ENCODE results near the gene FRMPD4.

- TF ChIP-seq CTCF (IDR thresholded peaks at IDR 0.05; ENCODE audit: low read length) = no peak
- TF ChIP-seq EZH2 (IDR thresholded peaks at IDR 0.05; ENCODE audit: borderline replicate concordance, low read length) = no peak
Observed at GRCh38 chrX:12142661-12143060, 4.4 kb downstream of the FRMPD4 start.
